ENCODE measurements around the gene RBM34. TPM values are rescaled to one million over a fixed set of nuclear protein-coding genes. Genes with fewer than 3 reads are reported as not detected.
A peak's percentile ranks its signal among the peaks of the same experiment; 100 is the strongest.
"Not testable (repeated sequence)": the region's sequence is repeated elsewhere in the genome, so short reads cannot be mapped to it uniquely, and the experiment has no call there.

The RBM34 gene
- total RNA-seq, 1 experiment from 2014 or later = 96.5 TPM

DNA sequence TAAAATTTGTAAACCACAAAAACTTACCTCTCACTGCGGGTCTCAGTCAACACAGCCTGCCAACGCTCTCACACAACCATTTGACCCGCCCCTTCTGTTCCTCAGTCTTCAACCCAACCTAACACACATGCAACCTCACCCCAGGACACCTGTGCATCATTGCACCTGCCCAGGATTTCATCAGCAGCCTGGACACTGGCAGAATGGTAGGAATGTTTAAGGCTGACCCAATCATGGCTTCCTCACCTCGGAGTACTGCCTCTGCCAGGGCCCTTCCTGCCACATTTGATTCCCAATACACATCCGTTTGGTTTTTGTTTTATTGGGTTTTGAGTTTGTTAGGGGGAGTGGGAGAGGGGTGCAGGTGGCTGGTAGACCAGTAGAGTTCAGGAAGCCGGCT lies 73.1 kb downstream of the RBM34 start:
- no TSS peak for BruUV-seq (replicated peaks)
- Histone ChIP-seq H3K9me3 (no peaks in the 10 kb centered on the region), H3K27me3 (replicated peaks; ENCODE audit: control insufficient read depth, insufficient read depth, low read length) (no peaks in the 10 kb centered on the region), H3K4me3 (ENCODE audit: low read depth, low read length) (no peak overlapping the region), H3K36me3 (ENCODE audit: control insufficient read depth, insufficient read depth, low read length) (no peaks in the 10 kb centered on the region), H3K4me1 (peaks cover 28% of the 10 kb centered on the region)
- POLR2A ChIA-PET = no interaction called here
- Mint-ChIP-seq H3K4me1 (ENCODE audit: low read depth, unreplicated experiment) (peaks cover 28% of the 10 kb centered on the region), H3K4me3 (ENCODE audit: unreplicated experiment) (no peak overlapping the region), H3K36me3 (ENCODE audit: insufficient read depth, unreplicated experiment) (no peaks in the 10 kb centered on the region), H3K27ac (ENCODE audit: unreplicated experiment) (peak overlapping the region; percentile 12), H3K9me3 (ENCODE audit: unreplicated experiment) (no peaks in the 10 kb centered on the region), H3K27me3 (ENCODE audit: insufficient read depth, unreplicated experiment) (no peaks in the 10 kb centered on the region)
- DNase-seq = no peak
- TF ChIP-seq, protein P1, sequence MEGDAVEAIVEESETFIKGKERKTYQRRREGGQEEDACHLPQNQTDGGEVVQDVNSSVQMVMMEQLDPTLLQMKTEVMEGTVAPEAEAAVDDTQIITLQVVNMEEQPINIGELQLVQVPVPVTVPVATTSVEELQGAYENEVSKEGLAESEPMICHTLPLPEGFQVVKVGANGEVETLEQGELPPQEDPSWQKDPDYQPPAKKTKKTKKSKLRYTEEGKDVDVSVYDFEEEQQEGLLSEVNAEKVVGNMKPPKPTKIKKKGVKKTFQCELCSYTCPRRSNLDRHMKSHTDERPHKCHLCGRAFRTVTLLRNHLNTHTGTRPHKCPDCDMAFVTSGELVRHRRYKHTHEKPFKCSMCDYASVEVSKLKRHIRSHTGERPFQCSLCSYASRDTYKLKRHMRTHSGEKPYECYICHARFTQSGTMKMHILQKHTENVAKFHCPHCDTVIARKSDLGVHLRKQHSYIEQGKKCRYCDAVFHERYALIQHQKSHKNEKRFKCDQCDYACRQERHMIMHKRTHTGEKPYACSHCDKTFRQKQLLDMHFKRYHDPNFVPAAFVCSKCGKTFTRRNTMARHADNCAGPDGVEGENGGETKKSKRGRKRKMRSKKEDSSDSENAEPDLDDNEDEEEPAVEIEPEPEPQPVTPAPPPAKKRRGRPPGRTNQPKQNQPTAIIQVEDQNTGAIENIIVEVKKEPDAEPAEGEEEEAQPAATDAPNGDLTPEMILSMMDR (IDR thresholded peaks at IDR 0.05; ENCODE audit: insufficient read depth in 1 of 2, low read depth in 1 of 2, low read length in 1 of 2, severe bottlenecking in 1 of 2, unreplicated experiment in 1 of 2) = no peak
- intact Hi-C loops (cut with micrococcal nuclease; ENCODE audit: unreplicated experiment) = loop anchor here (10.0 kb wide), 1 partner anchor 193 kb away; no protein-coding TSS in a partner anchor
- CTCF ChIA-PET = no interaction called here

DNA sequence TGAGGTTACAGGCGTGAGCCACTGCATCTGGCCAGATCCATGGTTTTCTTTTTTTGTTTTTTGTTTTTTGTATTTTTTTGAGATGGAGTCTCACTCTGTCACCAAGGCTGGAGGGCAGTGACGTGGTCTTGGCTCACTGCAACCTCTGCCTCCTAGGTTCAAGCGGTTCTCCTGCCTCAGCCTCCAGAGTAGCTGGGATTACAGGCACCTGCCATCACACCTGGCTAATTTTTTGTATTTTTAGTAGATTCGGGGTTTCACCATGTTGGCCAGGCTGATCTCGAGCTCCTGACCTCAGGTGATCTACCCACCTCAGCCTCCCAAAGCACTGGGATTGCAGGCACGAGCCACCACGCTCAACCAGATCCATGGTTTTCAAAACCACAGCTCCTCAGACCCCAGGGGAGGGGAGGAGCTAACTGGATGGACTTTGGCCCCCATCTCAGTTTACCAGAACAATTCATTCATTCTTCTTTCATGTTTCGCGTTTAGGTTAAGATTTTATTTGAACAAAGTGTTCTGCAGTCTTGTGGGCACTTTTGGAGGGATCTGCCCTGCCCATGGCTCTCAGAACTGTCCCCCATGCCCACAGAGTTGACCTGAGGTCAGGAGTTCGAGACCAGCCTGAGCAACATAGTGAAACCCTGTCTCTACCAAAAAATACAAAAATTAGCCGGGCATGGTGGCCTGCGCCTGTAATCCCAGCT lies 75.5 kb downstream of the RBM34 start:
- H3K36me3 Mint-ChIP-seq (ENCODE audit: insufficient read depth, unreplicated experiment); POLR2A ChIA-PET; H3K36me3 ChIP-seq (ENCODE audit: control insufficient read depth, insufficient read depth, low read length); BruUV-seq (replicated peaks); H3K27ac Mint-ChIP-seq (ENCODE audit: unreplicated experiment); H3K27me3 Mint-ChIP-seq (ENCODE audit: insufficient read depth, unreplicated experiment); H3K4me3 ChIP-seq (ENCODE audit: low read depth, low read length); H3K9me3 ChIP-seq; H3K27me3 ChIP-seq (replicated peaks; ENCODE audit: control insufficient read depth, insufficient read depth, low read length); H3K4me3 Mint-ChIP-seq (ENCODE audit: unreplicated experiment); H3K9me3 Mint-ChIP-seq (ENCODE audit: unreplicated experiment); DNase-seq: not testable (repeated sequence)
- peaks cover 25% of the 10 kb centered on the region for H3K4me1 ChIP-seq
- peaks cover 35% of the 10 kb centered on the region for H3K4me1 Mint-ChIP-seq (ENCODE audit: low read depth, unreplicated experiment)
- intact Hi-C loops (cut with micrococcal nuclease; ENCODE audit: unreplicated experiment) = loop anchor here (10.0 kb wide), 1 partner anchor 191 kb away; no protein-coding TSS in a partner anchor
- CTCF ChIA-PET = interaction anchor here (0.7 kb wide), 1 partner anchor 115 kb away, joined by 6 read pairs; no protein-coding TSS in a partner anchor

Small RNAs within 50 kb of the gene (microRNA-seq; reads per million reads assigned to microRNA genes)
- not detected for gene MIR4753

Other genes starting within 250 kb of the RBM34 start
- gene TOMM20, start 32.4 kb downstream of the RBM34 start, total RNA-seq (2022) = 131 and 137 TPM in 2 replicates
- gene ARID4B, start 166.9 kb upstream of the RBM34 start, total RNA-seq (2022) = 34.2 and 35.9 TPM in 2 replicates
- gene GGPS1, start 167.3 kb upstream of the RBM34 start, total RNA-seq (2022) = 40.4 and 45.3 TPM in 2 replicates
- 38.5 and 40.0 TPM in 2 replicates for gene TBCE, start 206.2 kb upstream of the RBM34 start, total RNA-seq (2022)